IgD-negative memory B cell (primary cell): ENCODE measurements around the gene PIGQ. TPM values are rescaled to one million over a fixed set of nuclear protein-coding genes. Genes with fewer than 3 reads are reported as not detected.

Source experiments
- H3K27ac Mint-ChIP-seq, 3 donors: one replicate each; pipeline ENCODE4 v1.8.0; 2020 to 2022; ENCODE audit warnings: mild to moderate bottlenecking in 3 of 3, mixed read lengths in 3 of 3, moderate library complexity in 1 of 3
- H3K27me3 Mint-ChIP-seq: one replicate; pipeline ENCODE4 v1.8.0; 2021; ENCODE audit warnings: mixed read lengths
- H3K36me3 Mint-ChIP-seq: one replicate; pipeline ENCODE4 v1.8.0; 2020; ENCODE audit warnings: mild to moderate bottlenecking, mixed read lengths
- H3K4me1 Mint-ChIP-seq, 3 donors: one replicate each; pipeline ENCODE4 v1.8.0; 2020 to 2022; ENCODE audit warnings: mixed read lengths in 3 of 3, mild to moderate bottlenecking in 1 of 3
- H3K4me3 Mint-ChIP-seq, 4 donors: one replicate each; pipeline ENCODE4 v1.8.0; 2020 to 2022; ENCODE audit warnings: mild to moderate bottlenecking in 4 of 4, mixed read lengths in 4 of 4, moderate library complexity in 3 of 4
- H3K9me3 Mint-ChIP-seq, 3 donors: one replicate each; pipeline ENCODE4 v1.8.0; 2020 to 2021; ENCODE audit warnings: mixed read lengths in 3 of 3, mild to moderate bottlenecking in 1 of 3
- polyA plus RNA-seq: library from polyadenylated mRNA; unstranded; fragments of 300-500 nt; fragmentation: Illumina TruSeq; gene quantifications from one replicate; pipeline ENCODE4 v1.2.3, GENCODE V29; 2021

Gene PIGQ
- polyA plus RNA-seq, 1 donor from 2014 or later = 18.9 TPM

GRCh38 chr16:567373-568256 lies 2.2 kb upstream of the PIGQ start:
- Mint-ChIP-seq H3K27ac (peak overlapping the region; percentile 59 to 92 (median 69)), H3K27me3 (peaks cover 3% of the 10 kb centered on the region), H3K36me3 (no peaks in the 10 kb centered on the region), H3K9me3 (no peaks in the 10 kb centered on the region), H3K4me3 (peak overlapping the region; percentile 72 to 92 (median 92)), H3K4me1 (peaks cover 15 to 21% (median 19%) of the 10 kb centered on the region in 3 donors)

GRCh38 chr16:568401-569258 lies 1.1 kb upstream of the PIGQ start:
- no peaks in the 10 kb centered on the region for H3K36me3 Mint-ChIP-seq
- no peaks in the 10 kb centered on the region for H3K27me3 Mint-ChIP-seq
- H3K27ac Mint-ChIP-seq = peak overlapping the region; percentile 78 to 99 (median 93)
- no peaks in the 10 kb centered on the region for H3K9me3 Mint-ChIP-seq
- H3K4me3 Mint-ChIP-seq = peak overlapping the region; percentile 82 to 91 (median 84)
- H3K4me1 Mint-ChIP-seq = peaks cover 15 to 21% (median 19%) of the 10 kb centered on the region in 3 donors

GRCh38 chr16:572865-573650 lies 3.3 kb downstream of the PIGQ start:
- Mint-ChIP-seq H3K36me3 (no peaks in the 10 kb centered on the region), H3K4me3 (peak overlapping the region in 1 of 4 donors; percentile 20), H3K9me3 (no peaks in the 10 kb centered on the region), H3K4me1 (peaks cover 6 to 14% (median 11%) of the 10 kb centered on the region in 3 donors), H3K27ac (no peak overlapping the region), H3K27me3 (no peaks in the 10 kb centered on the region)

- Mint-ChIP-seq H3K27me3 (no peaks in the 10 kb centered on the region), H3K9me3 (no peaks in the 10 kb centered on the region), H3K27ac (no peak overlapping the region), H3K36me3 (no peaks in the 10 kb centered on the region), H3K4me1 (peaks cover 6 to 14% (median 12%) of the 10 kb centered on the region in 3 donors), H3K4me3 (no peak overlapping the region)
These were observed 4.4 kb downstream of the PIGQ start for GRCh38 chr16:574021-574760.

- H3K27ac Mint-ChIP-seq = no peak overlapping the region
- no peaks in the 10 kb centered on the region for H3K9me3 Mint-ChIP-seq
- H3K4me1 Mint-ChIP-seq = peaks cover 6 to 14% (median 12%) of the 10 kb centered on the region in 3 donors
- H3K4me3 Mint-ChIP-seq = no peak overlapping the region
- no peaks in the 10 kb centered on the region for H3K36me3 Mint-ChIP-seq
- no peaks in the 10 kb centered on the region for H3K27me3 Mint-ChIP-seq
These were observed 5.8 kb downstream of the PIGQ start for GRCh38 chr16:575354-576196.

GRCh38 chr16:576197-576822 lies 6.5 kb downstream of the PIGQ start:
- no peak overlapping the region for H3K4me3 Mint-ChIP-seq
- no peaks in the 10 kb centered on the region for H3K27me3 Mint-ChIP-seq
- no peak overlapping the region for H3K27ac Mint-ChIP-seq

GRCh38 chr16:576823-577201 lies 7.0 kb downstream of the PIGQ start:
- peaks cover under 1 to 3% (median 2%) of the 10 kb centered on the region in 3 donors for H3K4me1 Mint-ChIP-seq
- H3K27me3 Mint-ChIP-seq = no peaks in the 10 kb centered on the region
- no peaks in the 10 kb centered on the region for H3K9me3 Mint-ChIP-seq
- no peaks in the 10 kb centered on the region for H3K36me3 Mint-ChIP-seq
- no peak overlapping the region for H3K4me3 Mint-ChIP-seq
- no peak overlapping the region for H3K27ac Mint-ChIP-seq

More at GRCh38 chr16:576197-576822, 6.5 kb downstream of the PIGQ start:
- peaks cover 5 to 7% (median 6%) of the 10 kb centered on the region in 3 donors for H3K4me1 Mint-ChIP-seq
- H3K9me3 Mint-ChIP-seq = no peaks in the 10 kb centered on the region
- no peaks in the 10 kb centered on the region for H3K36me3 Mint-ChIP-seq

GRCh38 chr16:577796-578195 lies 8.0 kb downstream of the PIGQ start:
- H3K27me3 Mint-ChIP-seq = no peaks in the 10 kb centered on the region
- H3K9me3 Mint-ChIP-seq = no peaks in the 10 kb centered on the region
- H3K36me3 Mint-ChIP-seq = no peaks in the 10 kb centered on the region
- peaks cover 0 to 3% (median 0%) of the 10 kb centered on the region in 3 donors for H3K4me1 Mint-ChIP-seq
- H3K4me3 Mint-ChIP-seq = no peak overlapping the region
- no peak overlapping the region for H3K27ac Mint-ChIP-seq

GRCh38 chr16:578232-578869 lies 8.6 kb downstream of the PIGQ start:
- Mint-ChIP-seq H3K9me3 (no peaks in the 10 kb centered on the region), H3K27me3 (no peaks in the 10 kb centered on the region), H3K36me3 (no peaks in the 10 kb centered on the region), H3K4me1 (peaks cover 0 to 3% (median 0%) of the 10 kb centered on the region in 3 donors), H3K4me3 (peak overlapping the region in 1 of 4 donors; percentile 27), H3K27ac (no peak overlapping the region)

GRCh38 chr16:578870-579405 lies 9.2 kb downstream of the PIGQ start:
- Mint-ChIP-seq H3K27me3 (no peaks in the 10 kb centered on the region), H3K4me1 (peaks cover 0 to 3% (median 0%) of the 10 kb centered on the region in 3 donors), H3K36me3 (no peaks in the 10 kb centered on the region), H3K4me3 (peak overlapping the region in 2 of 4 donors; percentile 30 to 45), H3K27ac (peak overlapping the region in 1 of 3 donors; percentile 25), H3K9me3 (no peaks in the 10 kb centered on the region)

GRCh38 chr16:580141-580945 lies 10.6 kb downstream of the PIGQ start:
- no peak overlapping the region for H3K27ac Mint-ChIP-seq
- peaks cover 0 to 3% (median 0%) of the 10 kb centered on the region in 3 donors for H3K4me1 Mint-ChIP-seq
- H3K4me3 Mint-ChIP-seq = no peak overlapping the region
- H3K36me3 Mint-ChIP-seq = no peaks in the 10 kb centered on the region
- H3K9me3 Mint-ChIP-seq = no peaks in the 10 kb centered on the region
- H3K27me3 Mint-ChIP-seq = no peaks in the 10 kb centered on the region
